ENCODE data around the gene POGK.

Gene POGK

DNA sequence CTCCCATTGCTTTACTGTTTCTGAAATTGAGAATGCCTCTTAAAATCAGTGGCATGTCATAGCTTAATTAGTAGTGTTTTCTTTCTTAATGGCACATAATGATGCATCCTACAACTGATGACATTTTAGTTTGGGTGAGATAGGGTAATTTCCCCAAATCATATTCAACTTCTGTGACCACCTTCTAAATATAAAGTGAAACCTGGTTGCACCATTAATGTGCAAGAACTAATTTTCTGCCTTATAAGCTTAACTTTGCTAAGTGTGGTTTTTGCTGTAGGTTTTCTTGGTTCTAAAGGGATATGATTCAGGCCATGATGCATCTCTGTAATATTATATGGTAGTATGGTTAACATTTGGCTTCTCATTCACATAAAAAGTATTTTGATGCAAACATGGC is 8.9 kb downstream of the POGK start:
- TF ChIP-seq, protein P1, sequence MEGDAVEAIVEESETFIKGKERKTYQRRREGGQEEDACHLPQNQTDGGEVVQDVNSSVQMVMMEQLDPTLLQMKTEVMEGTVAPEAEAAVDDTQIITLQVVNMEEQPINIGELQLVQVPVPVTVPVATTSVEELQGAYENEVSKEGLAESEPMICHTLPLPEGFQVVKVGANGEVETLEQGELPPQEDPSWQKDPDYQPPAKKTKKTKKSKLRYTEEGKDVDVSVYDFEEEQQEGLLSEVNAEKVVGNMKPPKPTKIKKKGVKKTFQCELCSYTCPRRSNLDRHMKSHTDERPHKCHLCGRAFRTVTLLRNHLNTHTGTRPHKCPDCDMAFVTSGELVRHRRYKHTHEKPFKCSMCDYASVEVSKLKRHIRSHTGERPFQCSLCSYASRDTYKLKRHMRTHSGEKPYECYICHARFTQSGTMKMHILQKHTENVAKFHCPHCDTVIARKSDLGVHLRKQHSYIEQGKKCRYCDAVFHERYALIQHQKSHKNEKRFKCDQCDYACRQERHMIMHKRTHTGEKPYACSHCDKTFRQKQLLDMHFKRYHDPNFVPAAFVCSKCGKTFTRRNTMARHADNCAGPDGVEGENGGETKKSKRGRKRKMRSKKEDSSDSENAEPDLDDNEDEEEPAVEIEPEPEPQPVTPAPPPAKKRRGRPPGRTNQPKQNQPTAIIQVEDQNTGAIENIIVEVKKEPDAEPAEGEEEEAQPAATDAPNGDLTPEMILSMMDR (IDR thresholded peaks at IDR 0.05; ENCODE audit: low read depth, low read length), result no peak
- peaks cover 93% of the 10 kb centered on the region for H3K36me3 ChIP-seq
- H3K4me3 ChIP-seq (ENCODE audit: low read depth, low read length), result no peak overlapping the region
- H3K27me3 ChIP-seq, result no peaks in the 10 kb centered on the region
- DNase-seq, result no peak
- no peaks in the 10 kb centered on the region for H3K9me3 ChIP-seq
- H3K4me1 ChIP-seq, result no peaks in the 10 kb centered on the region

DNA sequence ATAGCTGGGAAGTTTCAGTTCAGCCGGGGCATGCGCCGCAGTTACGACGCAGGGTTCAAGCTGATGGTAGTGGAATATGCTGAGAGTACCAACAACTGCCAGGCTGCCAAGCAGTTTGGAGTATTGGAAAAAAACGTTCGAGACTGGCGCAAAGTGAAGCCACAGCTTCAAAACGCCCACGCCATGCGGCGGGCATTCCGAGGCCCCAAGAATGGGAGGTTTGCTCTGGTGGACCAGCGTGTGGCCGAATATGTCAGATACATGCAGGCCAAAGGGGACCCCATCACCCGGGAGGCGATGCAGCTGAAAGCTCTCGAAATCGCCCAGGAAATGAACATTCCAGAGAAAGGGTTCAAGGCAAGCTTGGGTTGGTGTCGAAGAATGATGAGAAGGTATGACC is 9.9 kb downstream of the POGK start:
- Histone ChIP-seq H3K36me3 (peaks cover 90% of the 10 kb centered on the region), H3K9me3 (no peaks in the 10 kb centered on the region), H3K27me3 (no peaks in the 10 kb centered on the region), H3K4me3 (ENCODE audit: low read depth, low read length) (no peak overlapping the region), H3K4me1 (no peaks in the 10 kb centered on the region)
- DNase-seq, result no peak
- TF ChIP-seq, protein P1 (IDR thresholded peaks at IDR 0.05; ENCODE audit: low read depth, low read length), result no peak

DNA sequence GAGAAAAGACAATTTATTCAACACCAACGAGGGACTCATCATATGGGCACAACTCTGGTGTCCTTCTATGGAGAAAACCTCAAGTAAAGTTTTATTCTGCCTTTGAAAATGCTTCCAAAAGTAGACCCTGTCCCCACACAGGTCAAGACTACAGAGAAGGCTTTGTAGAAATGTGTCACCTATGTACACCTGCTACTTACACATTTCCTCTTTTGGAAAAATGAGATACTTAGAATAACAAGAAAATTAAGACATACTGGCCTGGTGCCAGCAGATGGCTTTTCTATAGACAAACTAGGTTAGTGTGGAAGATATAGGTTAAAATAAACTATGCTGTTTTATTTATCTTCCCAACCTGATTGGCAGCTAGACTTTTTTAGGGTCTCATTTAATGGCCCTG is 13.6 kb downstream of the POGK start:
- Histone ChIP-seq H3K36me3 (peaks cover 86% of the 10 kb centered on the region), H3K4me3 (ENCODE audit: low read depth, low read length) (no peak overlapping the region), H3K27me3 (no peaks in the 10 kb centered on the region), H3K4me1 (no peaks in the 10 kb centered on the region), H3K9me3 (no peaks in the 10 kb centered on the region)
- DNase-seq, result no peak
- TF ChIP-seq, protein P1 (IDR thresholded peaks at IDR 0.05; ENCODE audit: low read depth, low read length), result no peak

DNA sequence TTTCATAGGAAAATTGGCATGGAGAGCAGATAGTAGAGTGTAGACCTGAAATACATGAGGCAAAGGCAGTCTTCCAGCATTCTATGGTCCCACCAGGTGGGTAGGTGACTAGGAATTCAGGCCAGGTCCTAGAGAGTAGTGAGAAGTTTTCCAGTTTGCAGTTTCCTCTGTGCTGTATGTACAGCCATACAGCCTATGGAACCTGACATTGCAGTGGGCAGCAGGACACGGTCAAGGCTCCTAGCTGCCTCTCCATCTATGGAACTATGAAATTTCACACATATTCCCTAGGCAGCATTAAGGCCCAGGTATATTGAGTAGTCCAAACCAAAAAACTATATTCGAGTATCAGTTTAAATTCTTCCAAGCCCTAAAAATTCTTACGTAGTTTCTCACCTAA is 16.3 kb downstream of the POGK start:
- Histone ChIP-seq H3K4me1 (no peaks in the 10 kb centered on the region), H3K27me3 (no peaks in the 10 kb centered on the region), H3K4me3 (ENCODE audit: low read depth, low read length) (no peak overlapping the region), H3K36me3 (peaks cover 81% of the 10 kb centered on the region), H3K9me3 (no peaks in the 10 kb centered on the region)
- no peak for DNase-seq
- TF ChIP-seq, protein P1 (IDR thresholded peaks at IDR 0.05; ENCODE audit: low read depth, low read length), result no peak

DNA sequence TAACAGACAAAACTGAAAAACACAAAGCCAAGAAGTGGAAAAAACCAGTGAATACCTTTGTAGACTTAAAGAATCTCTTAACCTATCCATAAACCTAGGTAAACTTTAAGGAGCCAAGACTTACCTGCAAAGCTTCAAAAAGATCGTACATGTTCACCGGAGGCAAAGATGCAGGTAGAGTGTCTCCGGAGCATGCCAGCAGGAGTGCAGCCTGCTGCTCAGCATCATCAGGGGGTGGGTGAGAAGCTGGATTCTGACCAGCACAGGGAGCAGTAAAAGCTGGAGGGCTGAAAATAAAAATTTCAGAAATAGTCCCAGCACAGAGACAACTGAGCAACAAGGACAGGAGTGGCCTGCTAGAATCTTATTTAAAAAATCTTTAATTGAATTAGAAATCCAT is 18.7 kb downstream of the POGK start:
- no peaks in the 10 kb centered on the region for H3K27me3 ChIP-seq
- TF ChIP-seq, protein P1 (IDR thresholded peaks at IDR 0.05; ENCODE audit: low read depth, low read length), result no peak
- no peak for DNase-seq
- H3K4me3 ChIP-seq (ENCODE audit: low read depth, low read length), result no peak overlapping the region
- H3K4me1 ChIP-seq, result no peaks in the 10 kb centered on the region
- peaks cover 82% of the 10 kb centered on the region for H3K36me3 ChIP-seq
- no peaks in the 10 kb centered on the region for H3K9me3 ChIP-seq

DNA sequence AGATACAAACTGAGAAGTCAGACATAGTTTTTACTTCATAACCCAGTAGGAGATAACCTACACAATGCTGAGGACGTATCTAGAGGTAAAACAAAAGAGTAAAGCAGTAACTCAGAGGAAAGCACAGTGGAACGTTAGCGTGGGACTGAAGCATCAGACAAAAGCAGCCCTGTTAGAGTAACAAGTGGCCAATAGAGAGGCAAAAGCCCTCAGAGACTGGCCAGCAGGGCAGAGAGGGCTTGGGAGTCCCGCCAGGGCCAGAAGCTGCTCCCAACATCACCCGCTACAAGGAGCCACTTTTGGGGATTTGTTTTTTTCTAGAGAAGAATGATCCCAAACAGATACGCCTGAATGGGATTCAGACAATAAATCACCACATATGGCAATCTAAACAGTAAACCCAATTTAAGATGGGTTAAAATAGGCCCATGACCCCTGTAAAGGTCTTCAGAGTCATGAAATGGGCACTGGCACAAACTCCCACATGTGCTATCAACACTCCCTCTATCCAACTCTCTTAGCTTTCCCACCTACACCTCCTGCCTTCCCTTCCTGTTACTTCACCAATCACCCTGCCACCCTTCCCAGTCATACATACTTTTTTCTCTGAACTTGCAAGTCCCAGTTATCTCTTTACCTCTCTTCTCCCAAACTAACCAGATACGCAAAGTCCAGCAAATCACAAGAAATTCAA is 19.6 kb downstream of the POGK start:
- Histone ChIP-seq H3K36me3 (peaks cover 79% of the 10 kb centered on the region), H3K9me3 (no peaks in the 10 kb centered on the region), H3K4me3 (ENCODE audit: low read depth, low read length) (no peak overlapping the region), H3K27me3 (no peaks in the 10 kb centered on the region), H3K4me1 (no peaks in the 10 kb centered on the region)
- DNase-seq, result no peak
- TF ChIP-seq, protein P1 (IDR thresholded peaks at IDR 0.05; ENCODE audit: low read depth, low read length), result no peak

Measured in BE2C (cell line).